ENCODE results near the gene ZCCHC3.

DNA sequence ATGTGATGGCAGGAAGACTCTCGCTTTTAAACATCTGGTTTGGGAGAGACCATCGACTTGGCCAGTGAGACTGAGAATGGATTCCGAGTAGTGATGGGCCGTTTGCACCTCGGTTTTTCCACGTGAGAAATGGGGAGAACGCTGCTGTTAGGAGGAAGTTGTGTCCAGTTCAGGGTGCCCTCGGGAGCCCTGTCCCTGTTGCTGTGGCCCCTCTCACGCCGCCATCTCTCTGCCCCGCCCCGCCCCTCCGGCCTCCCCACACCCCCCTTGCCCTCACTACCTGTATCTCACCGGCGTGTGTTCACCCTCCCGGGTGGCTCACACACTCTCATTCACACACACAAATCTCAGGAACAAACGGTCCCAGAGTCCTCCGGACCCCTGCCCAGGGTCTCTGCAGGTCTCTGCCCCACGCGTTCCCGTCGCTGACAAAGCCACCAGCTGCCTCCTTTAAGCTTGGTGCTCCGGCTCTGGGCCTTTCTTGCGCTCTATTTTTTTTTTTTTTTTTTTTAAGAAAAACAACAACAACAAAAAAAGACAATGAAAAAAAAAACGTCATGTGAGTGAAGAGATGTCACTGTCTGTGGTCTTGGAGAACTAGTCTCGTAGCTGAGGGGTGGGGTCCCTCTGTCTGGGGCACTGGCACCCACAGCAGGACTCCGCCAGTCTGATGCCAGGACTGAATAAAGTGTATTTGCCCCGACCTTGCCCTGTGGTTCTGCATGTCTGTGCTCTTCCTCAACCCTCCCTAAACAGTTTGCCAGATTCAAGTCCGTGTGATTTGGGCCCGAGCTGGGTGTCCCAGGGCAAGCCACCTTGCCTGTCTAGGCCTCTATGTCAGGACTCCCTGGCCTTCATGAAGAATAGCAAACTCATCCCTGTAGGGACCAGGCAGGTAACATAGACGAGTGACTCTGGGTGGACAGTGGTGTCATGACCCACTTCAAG is 30.9 kb downstream of the ZCCHC3 start:
- no peak for TF ChIP-seq POLR2A (IDR thresholded peaks at IDR 0.05; ENCODE audit: low read depth, low read length)
- TF ChIP-seq POLR2AphosphoS5 (IDR thresholded peaks at IDR 0.05; ENCODE audit: low read depth, low read length) = no peak
- TF ChIP-seq SPI1 (IDR thresholded peaks at IDR 0.05; ENCODE audit: low read depth, low read length) = no peak
- no peak for TF ChIP-seq POU2F2 (IDR thresholded peaks at IDR 0.05; ENCODE audit: low read depth, low read length)
- no peak for TF ChIP-seq TAF1 (IDR thresholded peaks at IDR 0.05; ENCODE audit: low read depth, low read length)

All from GM12891 (cell line).